SK-N-SH (cell line): ENCODE measurements around the gene MYOM3. TPM values are rescaled to one million over a fixed set of nuclear protein-coding genes. Genes with fewer than 3 reads are reported as not detected.
A peak's percentile ranks its signal among the peaks of the same experiment; 100 is the strongest.

Experiments
- CTCF ChIA-PET: fragments of 300-600, 350-600 bp; formaldehyde crosslinking; extraction: SDS; loops from one replicate; lab custom pipeline; 2021; lab: Yijun Ruan, JAX
- POLR2A ChIA-PET: fragments of 350-600 bp; sonication (Branson Sonifier 250); formaldehyde crosslinking; extraction: SDS; loops from one replicate; lab custom pipeline; 2020; ENCODE audit warnings: antibody characterized with exemption, inconsistent platforms; lab: Yijun Ruan, JAX
- DNase-seq: peaks from one replicate; pipeline ENCODE4 v3.0.0; 2012
- H2AFZ ChIP-seq: fragments of 200-600 bp; sonication (generic); 2 replicates; pipeline ENCODE4 v1.8.1; 2016; ENCODE audit warnings: antibody characterized with exemption, mild to moderate bottlenecking, low read depth
- H3F3A ChIP-seq: fragments of 200-600 bp; sonication (generic); replicated peaks from 2 replicates; pipeline ENCODE3; 2016; ENCODE audit warnings: antibody characterized with exemption, mild to moderate bottlenecking; ENCODE audit not compliant: insufficient read depth
- H3K27ac ChIP-seq, 2 experiments: fragments of 200-500 bp in 1 of 2; fragments of 200-600 bp in 1 of 2; sonication (Bioruptor generic) in 1 of 2; sonication (generic), shearing (Covaris generic) in 1 of 2; 2 replicates each; pipeline versions ENCODE4 v1.5.1 to v1.6.1; 2014 to 2016; ENCODE audit warnings: low read depth in 2 of 2, inconsistent platforms in 1 of 2, low read length in 1 of 2, mild to moderate bottlenecking in 1 of 2, mixed read lengths in 1 of 2
- H3K27me3 ChIP-seq: fragments of 200-600 bp; sonication (generic), shearing (Covaris generic); 2 replicates; pipeline ENCODE4 v1.6.1; 2016; ENCODE audit warnings: mixed run types; ENCODE audit not compliant: insufficient read depth
- H3K36me3 ChIP-seq, 2 experiments: fragments of 200-500 bp in 1 of 2; fragments of 200-600 bp in 1 of 2; sonication (Bioruptor generic) in 1 of 2; sonication (generic) in 1 of 2; replicated peaks in 1 of 2; 2 replicates each; pipeline versions ENCODE3 to v1.5.1; 2014 to 2016; ENCODE audit warnings: low read length in 1 of 2, mild to moderate bottlenecking in 1 of 2; ENCODE audit not compliant: insufficient read depth in 2 of 2, control insufficient read depth in 1 of 2
- H3K4me1 ChIP-seq, 2 experiments: fragments of 200-500 bp in 1 of 2; fragments of 200-600 bp in 1 of 2; sonication (Bioruptor generic) in 1 of 2; sonication (generic), shearing (Covaris generic) in 1 of 2; 2 replicates each; pipeline versions ENCODE4 v1.5.1 to v1.6.1; 2014 to 2016; ENCODE audit warnings: low read depth in 1 of 2, low read length in 1 of 2, mixed run types in 1 of 2; ENCODE audit not compliant: insufficient read depth in 2 of 2, control insufficient read depth in 1 of 2
- H3K4me2 ChIP-seq: fragments of 200-600 bp; sonication (generic), shearing (Covaris generic); 2 replicates; pipeline ENCODE4 v1.6.1; 2017; ENCODE audit warnings: mixed run types
- H3K4me3 ChIP-seq, 2 experiments: fragments of 200-500 bp in 1 of 2; fragments of 200-600 bp in 1 of 2; sonication (Bioruptor generic) in 1 of 2; sonication (generic), shearing (Covaris generic) in 1 of 2; 2 replicates each; pipeline versions ENCODE4 v1.5.1 to v1.8.1; 2014 to 2016; ENCODE audit warnings: low read depth in 2 of 2, inconsistent platforms in 1 of 2, low read length in 1 of 2, mild to moderate bottlenecking in 1 of 2, mixed read lengths in 1 of 2, moderate library complexity in 1 of 2
- H3K79me2 ChIP-seq: fragments of 200-600 bp; sonication (generic); 2 replicates; pipeline ENCODE4 v1.8.1; 2017; ENCODE audit warnings: mild to moderate bottlenecking; ENCODE audit not compliant: insufficient read depth
- H3K9ac ChIP-seq: fragments of 200-600 bp; sonication (generic); 2 replicates; pipeline ENCODE4 v1.6.1; 2017; ENCODE audit warnings: mixed run types
- H3K9me2 ChIP-seq: fragments of 200-600 bp; sonication (generic); 2 replicates; pipeline ENCODE4 v1.6.1; 2017; ENCODE audit warnings: mixed run types
- H3K9me3 ChIP-seq: fragments of 200-600 bp; sonication (generic); 2 replicates; pipeline ENCODE4 v1.6.1; 2017; ENCODE audit warnings: mixed run types, mild to moderate bottlenecking, moderate library complexity
- H4K20me1 ChIP-seq: fragments of 200-600 bp; sonication (generic); 2 replicates; pipeline ENCODE4 v1.6.1; 2017; ENCODE audit warnings: mild to moderate bottlenecking, mixed run types; ENCODE audit not compliant: insufficient read depth
- ELF1 ChIP-seq: IDR thresholded peaks from 2 replicates; pipeline ENCODE4 v1.4.0; 2012
- EP300 ChIP-seq, 2 experiments: IDR thresholded peaks; 2 replicates each; pipeline versions ENCODE4 v1.4.0 to v1.6.1; 2012; ENCODE audit warnings: borderline replicate concordance in 1 of 2, low read depth in 1 of 2, low read length in 1 of 2
- EZH2phosphoT487 ChIP-seq: fragments of 200-600 bp; sonication (generic); IDR thresholded peaks from 2 replicates; pipeline ENCODE4 v1.6.1; 2017; ENCODE audit warnings: low read depth, mixed run types, mild to moderate bottlenecking, antibody characterized with exemption, moderate library complexity, borderline replicate concordance
- FOSL2 ChIP-seq: IDR thresholded peaks from 2 replicates; pipeline ENCODE4 v1.4.0; 2012; ENCODE audit warnings: low read depth, mild to moderate bottlenecking, moderate library complexity, borderline replicate concordance
- FOXJ3 ChIP-seq: sonication (generic); formaldehyde crosslinking; IDR thresholded peaks from 2 replicates; pipeline ENCODE4 v1.5.1; 2020; ENCODE audit warnings: mild to moderate bottlenecking, missing genetic modification reagents
- JUND ChIP-seq: IDR thresholded peaks from 2 replicates; pipeline ENCODE4 v1.4.0; 2012
- MEF2A ChIP-seq: IDR thresholded peaks from 2 replicates; pipeline ENCODE4 v1.4.0; 2012; ENCODE audit warnings: low read depth, borderline replicate concordance
- RAD21 ChIP-seq: IDR thresholded peaks from 2 replicates; pipeline ENCODE4 v1.6.1; 2012; ENCODE audit warnings: mild to moderate bottlenecking, low read length
- TAF1 ChIP-seq: IDR thresholded peaks from 2 replicates; pipeline ENCODE4 v1.6.1; 2012; ENCODE audit warnings: low read depth, mild to moderate bottlenecking, low read length, moderate library complexity, borderline replicate concordance
- USF1 ChIP-seq: IDR thresholded peaks from 2 replicates; pipeline ENCODE4 v1.4.0; 2012; ENCODE audit warnings: low read depth, borderline replicate concordance
- USF2 ChIP-seq: fragments of 150-350 bp; IDR thresholded peaks from 2 replicates; pipeline ENCODE4 v1.6.1; 2017; ENCODE audit warnings: antibody characterized with exemption, low read length, low read depth, borderline replicate concordance
- WGBS: methylation state at CpG from one replicate; pipeline ENCODE4 v1.1.6; 2017; ENCODE audit warnings: low lambda C conversion rate; 5-methylcytosine and 5-hydroxymethylcytosine counted together
- polyA plus RNA-seq, 3 experiments: library from polyadenylated mRNA; depleted of rRNA; stranded (reverse); fragments of >200 nt; gene quantifications; 2 replicates each; pipeline ENCODE4 v1.2.3, GENCODE V29; 2012
- TF ChIP-seq, protein P1 (sequence below): fragments of 200-600 bp; sonication (generic); IDR thresholded peaks from 2 replicates; pipeline ENCODE4 v1.6.1; 2017; ENCODE audit warnings: antibody characterized with exemption, mild to moderate bottlenecking, moderate library complexity

The MYOM3 gene
- polyA plus RNA-seq, 1 of the 3 experiments (the other 2 are of a cell fraction), result 0.02 TPM

- WGBS, result 76% methylated on average over 5 of the region's 5 CpGs
- Histone ChIP-seq H3K9ac (no peak overlapping the region), H3K79me2 (no peaks in the 10 kb centered on the region), H3K27ac (no peak overlapping the region), H3K4me3 (no peak overlapping the region), H3K4me1 (peaks cover 0 to 11% of the 10 kb centered on the region in 2 experiments; a peak in 1 of 4 replicates), H2AFZ (no peak overlapping the region), H4K20me1 (no peaks in the 10 kb centered on the region), H3F3A (no peaks in the 10 kb centered on the region), H3K27me3 (peaks cover 18% of the 10 kb centered on the region; the same call in 1 of the 2 replicates), H3K9me2 (no peaks in the 10 kb centered on the region), H3K9me3 (no peaks in the 10 kb centered on the region), H3K36me3 (no peaks in the 10 kb centered on the region), H3K4me2 (no peak overlapping the region)
- POLR2A ChIA-PET, result no interaction called here
- CTCF ChIA-PET, result interaction anchor here (0.9 to 2.1 kb wide), 5 partner anchors 9 to 232 kb away, joined by 3 to 12 read pairs (median 5); no protein-coding TSS in a partner anchor
- no peak for DNase-seq
- TF ChIP-seq USF1 (no peak), ELF1 (no peak), MEF2A (no peak)
These were observed 47.4 kb upstream of the MYOM3 start for GRCh38 chr1:24159366-24159765.

- Histone ChIP-seq H3K36me3 (no peaks in the 10 kb centered on the region), H3K4me3 (no peak overlapping the region), H3K4me2 (no peak overlapping the region), H4K20me1 (no peaks in the 10 kb centered on the region), H3K9me3 (no peaks in the 10 kb centered on the region), H3K9me2 (no peaks in the 10 kb centered on the region), H3K9ac (no peak overlapping the region), H2AFZ (no peak overlapping the region), H3K27ac (no peak overlapping the region), H3K27me3 (peaks cover 18% of the 10 kb centered on the region; the same call in 1 of the 2 replicates), H3K4me1 (peaks cover 0 to 11% of the 10 kb centered on the region in 2 experiments; a peak in 1 of 4 replicates), H3K79me2 (no peaks in the 10 kb centered on the region), H3F3A (no peaks in the 10 kb centered on the region)
- ChIA-PET CTCF (interaction anchor here (0.7 to 2.1 kb wide), 5 partner anchors 8 to 234 kb away, joined by 3 to 12 read pairs (median 4); no protein-coding TSS in a partner anchor), POLR2A (no interaction called here)
- peak; percentile 48 for DNase-seq
- no peak for TF ChIP-seq EP300 (IDR thresholded peaks at IDR 0.05; ENCODE audit: borderline replicate concordance in 1 of 2, low read depth in 1 of 2, low read length in 1 of 2)
- TF ChIP-seq, protein P1, sequence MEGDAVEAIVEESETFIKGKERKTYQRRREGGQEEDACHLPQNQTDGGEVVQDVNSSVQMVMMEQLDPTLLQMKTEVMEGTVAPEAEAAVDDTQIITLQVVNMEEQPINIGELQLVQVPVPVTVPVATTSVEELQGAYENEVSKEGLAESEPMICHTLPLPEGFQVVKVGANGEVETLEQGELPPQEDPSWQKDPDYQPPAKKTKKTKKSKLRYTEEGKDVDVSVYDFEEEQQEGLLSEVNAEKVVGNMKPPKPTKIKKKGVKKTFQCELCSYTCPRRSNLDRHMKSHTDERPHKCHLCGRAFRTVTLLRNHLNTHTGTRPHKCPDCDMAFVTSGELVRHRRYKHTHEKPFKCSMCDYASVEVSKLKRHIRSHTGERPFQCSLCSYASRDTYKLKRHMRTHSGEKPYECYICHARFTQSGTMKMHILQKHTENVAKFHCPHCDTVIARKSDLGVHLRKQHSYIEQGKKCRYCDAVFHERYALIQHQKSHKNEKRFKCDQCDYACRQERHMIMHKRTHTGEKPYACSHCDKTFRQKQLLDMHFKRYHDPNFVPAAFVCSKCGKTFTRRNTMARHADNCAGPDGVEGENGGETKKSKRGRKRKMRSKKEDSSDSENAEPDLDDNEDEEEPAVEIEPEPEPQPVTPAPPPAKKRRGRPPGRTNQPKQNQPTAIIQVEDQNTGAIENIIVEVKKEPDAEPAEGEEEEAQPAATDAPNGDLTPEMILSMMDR, result peak; percentile 44
- WGBS, result 93% methylated on average over 4 of the region's 6 CpGs
These were observed 46.1 kb upstream of the MYOM3 start for GRCh38 chr1:24157918-24158481.

- no peaks in the 10 kb centered on the region for H3K79me2 ChIP-seq
- no peaks in the 10 kb centered on the region for H4K20me1 ChIP-seq
- peaks cover 0 to 7% of the 10 kb centered on the region in 2 experiments; a peak in 1 of 4 replicates for H3K4me1 ChIP-seq
- ChIA-PET CTCF (interaction anchor here (1.0 to 1.5 kb wide), 3 partner anchors 9 to 235 kb away, joined by 3 to 4 read pairs (median 3); no protein-coding TSS in a partner anchor), POLR2A (no interaction called here)
- no peaks in the 10 kb centered on the region for H3K9me2 ChIP-seq
- no peak overlapping the region for H3K4me3 ChIP-seq
- no peak overlapping the region for H2AFZ ChIP-seq
- no peak overlapping the region for H3K9ac ChIP-seq
- H3K27me3 ChIP-seq, result peaks cover 18% of the 10 kb centered on the region; the same call in 1 of the 2 replicates
- no peak overlapping the region for H3K27ac ChIP-seq
- no peaks in the 10 kb centered on the region for H3K9me3 ChIP-seq
- no peak for DNase-seq
- H3K36me3 ChIP-seq, result no peaks in the 10 kb centered on the region
- 83% methylated on average over 6 of the region's 18 CpGs for WGBS
- H3F3A ChIP-seq, result no peaks in the 10 kb centered on the region
- H3K4me2 ChIP-seq, result no peak overlapping the region
- TF ChIP-seq MEF2A, result no peak
- TF ChIP-seq FOXJ3, result no peak
- TF ChIP-seq RAD21, result no peak
- TF ChIP-seq EZH2phosphoT487, result no peak
- no peak for TF ChIP-seq ELF1
- TF ChIP-seq TAF1, result no peak
- TF ChIP-seq JUND, result no peak
- no peak for TF ChIP-seq USF2
- TF ChIP-seq, protein P1, result no peak
- TF ChIP-seq FOSL2, result no peak
These were observed 44.8 kb upstream of the MYOM3 start for GRCh38 chr1:24156542-24157260.
